K562 (cell line): ENCODE data around the gene NT5DC1. TPM values are rescaled to one million over a fixed set of nuclear protein-coding genes. Genes with fewer than 3 reads are reported as not detected.

ENCODE experiments used
- ARID1B ChIP-seq: fragments of 450-650 bp; IDR thresholded peaks from 2 replicates; pipeline ENCODE4 v1.6.1; 2016; ENCODE audit warnings: antibody characterized with exemption, mild to moderate bottlenecking, inconsistent platforms
- ARID2 ChIP-seq: fragments of 450-650 bp; IDR thresholded peaks from 2 replicates; pipeline ENCODE4 v1.6.1; 2017; ENCODE audit warnings: antibody characterized with exemption, mild to moderate bottlenecking
- E2F8 ChIP-seq: fragments of 450-650 bp; IDR thresholded peaks from 2 replicates; pipeline ENCODE4 v1.7.1; 2018; ENCODE audit warnings: mild to moderate bottlenecking, low read depth; ENCODE audit not compliant: partially characterized antibody
- FOXJ3 ChIP-seq: sonication (generic); formaldehyde crosslinking; IDR thresholded peaks from 2 replicates; pipeline ENCODE4 v1.4.0; 2020; ENCODE audit warnings: mild to moderate bottlenecking, missing genetic modification reagents
- GABPA ChIP-seq: fragments of 200-800 bp; sonication (Bioruptor generic); conservative IDR thresholded peaks from 2 replicates; pipeline ENCODE4 v1.6.1; 2016; ENCODE audit warnings: low read depth, missing genetic modification characterization, missing compliant biosample characterization
- HDAC2 ChIP-seq: fragments of 450-650 bp; IDR thresholded peaks from 2 replicates; pipeline ENCODE4 v1.6.1; 2016; ENCODE audit warnings: mild to moderate bottlenecking
- IFI16 ChIP-seq: fragments of 250-450 bp; sonication (Bioruptor Pico); IDR thresholded peaks from 2 replicates; pipeline ENCODE4 v2.1.2; 2022; ENCODE audit warnings: mild to moderate bottlenecking, inconsistent platforms
- MAX ChIP-seq: sonication (generic); formaldehyde crosslinking; IDR thresholded peaks from 2 replicates; pipeline ENCODE4 v1.9.0; 2022; ENCODE audit warnings: mild to moderate bottlenecking, missing genetic modification reagents
- NR2C1 ChIP-seq, 2 experiments: fragments of 450-650 bp; IDR thresholded peaks; 2 replicates each; pipeline ENCODE4 v1.6.1; 2017; ENCODE audit warnings: mild to moderate bottlenecking in 2 of 2, antibody characterized with exemption in 1 of 2, inconsistent platforms in 1 of 2, missing compliant biosample characterization in 1 of 2, missing genetic modification characterization in 1 of 2
- PHF21A ChIP-seq: fragments of 450-650 bp; IDR thresholded peaks from 2 replicates; pipeline ENCODE4 v1.6.1; 2017; ENCODE audit warnings: low read depth, borderline replicate concordance
- REST ChIP-seq, 2 experiments: fragments of 450-650 bp; formaldehyde crosslinking in 1 of 2; IDR thresholded peaks; 2 replicates each; pipeline versions ENCODE4 v1.4.0 to v1.6.1; 2014 to 2020; ENCODE audit warnings: mild to moderate bottlenecking in 2 of 2, borderline replicate concordance in 1 of 2, low read depth in 1 of 2
- SMAD3 ChIP-seq: fragments of 450-650 bp; formaldehyde crosslinking; conservative IDR thresholded peaks from 2 replicates; pipeline ENCODE4 v1.4.0; 2020; ENCODE audit warnings: mild to moderate bottlenecking
- ZFX ChIP-seq: sonication (generic); formaldehyde crosslinking; IDR thresholded peaks from 2 replicates; pipeline ENCODE4 v1.8.0; 2022; ENCODE audit warnings: mild to moderate bottlenecking, missing genetic modification reagents, moderate library complexity
- ZNF668 ChIP-seq: fragments of 250-450 bp; sonication (Bioruptor Pico); IDR thresholded peaks from 2 replicates; pipeline ENCODE4 v1.8.0; 2022; ENCODE audit warnings: mild to moderate bottlenecking, inconsistent platforms
- polyA plus RNA-seq, 8 experiments: library from polyadenylated mRNA; depleted of rRNA in 4 of 8; stranded (reverse) in 5 of 8; unstranded in 3 of 8; fragments of >200 nt; fragmentation: Nextera tagmentation in 2 of 8; fragmentation: Illumina TruSeq in 1 of 8; extraction: Ambion mirVana in 2 of 8; extraction: Trizol in 1 of 8; gene quantifications; 2 replicates each; pipeline versions ENCODE4 v1.2.1 to v1.2.3, GENCODE V29; 2011 to 2014; ENCODE audit warnings: inconsistent platforms in 1 of 8, missing spikeins in 1 of 8
- total RNA-seq, 7 experiments: library from RNA; depleted of rRNA in 6 of 7; stranded (reverse); fragments of >200 nt in 6 of 7; fragmentation: Illumina TruSeq in 2 of 7; extraction: Trizol in 2 of 7; gene quantifications; 2 replicates each; pipeline versions ENCODE4 v1.2.1 to v1.2.3, GENCODE V29; 2011 to 2021; ENCODE audit warnings: low replicate concordance in 1 of 7

The NT5DC1 gene
- total and polyA plus RNA-seq, 9 of the 15 experiments (the other 6 are each of a cell fraction or from before 2014, with no cell fraction given): 4.9 to 28.5 (median 16.3) TPM

- TF ChIP-seq SMAD3 (CRISPR knock-in tag) (no peak), ARID2 (peak; percentile 20; the same call in 1 of the 2 replicates), NR2C1 (IDR thresholded peaks at IDR 0.05) (no peak), NR2C1 (tag; IDR thresholded peaks at IDR 0.05) (peak; percentile 15; the same call in 1 of the 2 replicates), FOXJ3 (no peak), PHF21A (no peak), ARID1B (peak; percentile 91), HDAC2 (peak; percentile 75; the same call in 1 of the 2 replicates), ZNF668 (CRISPR knock-in tag) (no peak), E2F8 (peak; percentile 16), GABPA (no peak), IFI16 (CRISPR knock-in tag) (no peak), ZFX (CRISPR knock-in tag) (no peak), REST (IDR thresholded peaks at IDR 0.05; ENCODE audit: borderline replicate concordance) (0 out of 2 replicates have a peak, but pooled peaks have one; percentile 8), REST (CRISPR knock-in tag; IDR thresholded peaks at IDR 0.05; ENCODE audit: low read depth) (no peak), MAX (CRISPR knock-in tag) (no peak)
Observed at GRCh38 chr6:116156405-116157326, 56.0 kb downstream of the NT5DC1 start (continued).
